ENCODE data around the gene UGT2A1. TPM values are rescaled to one million over a fixed set of nuclear protein-coding genes. Genes with fewer than 3 reads are reported as not detected.

UGT2A1 gene
- total RNA-seq, 1 experiment from 2014 or later = not detected

GRCh38 chr4:69576251-69576877 is 76.7 kb downstream of the UGT2A1 start:
- H3K36me3 ChIP-seq (ENCODE audit: control insufficient read depth in 1 of 2, insufficient read depth in 2 of 2, low read length in 2 of 2) = no peaks in the 10 kb centered on the region

More at GRCh38 chr4:69576251-69576877, 76.7 kb downstream of the UGT2A1 start:
- H3K4me3 ChIP-seq (replicated peaks in 1 of 2; ENCODE audit: low read depth in 1 of 2, low read length in 2 of 2) = no peak overlapping the region
- no peaks in the 10 kb centered on the region for H3K27me3 ChIP-seq (ENCODE audit: insufficient read depth, low read length)
- no peak overlapping the region for H3K9ac ChIP-seq (ENCODE audit: low read length)
- intact Hi-C loops (cut with micrococcal nuclease) = no loop called here
- ChIA-PET RAD21 (ENCODE audit: low non-redundant PET in 1 of 2, low total read pairs in 2 of 2, uncharacterized antibody in 2 of 2, unreplicated experiment in 2 of 2) (no interaction called here), POLR2A (no interaction called here), CTCF (no interaction called here)
- no peak for TF ChIP-seq POLR2AphosphoS5 (IDR thresholded peaks at IDR 0.05; ENCODE audit: low read depth, low read length)
- TF ChIP-seq FOSL1 (IDR thresholded peaks at IDR 0.05; ENCODE audit: low read depth) = no peak
- no peak for TF ChIP-seq SP1 (IDR thresholded peaks at IDR 0.05; ENCODE audit: low read depth)
- no peak for TF ChIP-seq TCF7L2 (IDR thresholded peaks at IDR 0.05; ENCODE audit: borderline replicate concordance, extremely low read depth, insufficient read depth, insufficient read length)
- TF ChIP-seq MAX (IDR thresholded peaks at IDR 0.05) = no peak
- no peak for TF ChIP-seq SIN3A (IDR thresholded peaks at IDR 0.05; ENCODE audit: low read depth)
- TF ChIP-seq EZH2phosphoT487 (IDR thresholded peaks at IDR 0.05; ENCODE audit: borderline replicate concordance) = no peak
- TF ChIP-seq RAD21 (IDR thresholded peaks at IDR 0.05; ENCODE audit: low read depth) = no peak
- TF ChIP-seq YY1 (IDR thresholded peaks at IDR 0.05; ENCODE audit: extremely low read depth, insufficient replicate concordance, low read depth, low read length) = no peak
- no peak for TF ChIP-seq ELF1 (IDR thresholded peaks at IDR 0.05; ENCODE audit: borderline replicate concordance, low read depth)
- no peak for TF ChIP-seq POLR2A (IDR thresholded peaks at IDR 0.05; ENCODE audit: borderline replicate concordance, extremely low read depth, insufficient read depth, insufficient read length)
- no peak for TF ChIP-seq EZH2 (IDR thresholded peaks at IDR 0.05)
- no peak for TF ChIP-seq EGR1 (IDR thresholded peaks at IDR 0.05; ENCODE audit: low read depth)
- no peak for TF ChIP-seq ZFX (IDR thresholded peaks at IDR 0.05)
- no peak for TF ChIP-seq ATF3 (IDR thresholded peaks at IDR 0.05)
- no peak for TF ChIP-seq CTCF (IDR thresholded peaks at IDR 0.05 in 2 of 3, conservative IDR thresholded peaks at IDR 0.05 in 1 of 3; ENCODE audit: borderline replicate concordance in 1 of 3, insufficient read depth in 1 of 3, low read depth in 2 of 3, low read length in 2 of 3)
- no peak for TF ChIP-seq SRF (IDR thresholded peaks at IDR 0.05; ENCODE audit: low read depth)
- TF ChIP-seq CBX3 (IDR thresholded peaks at IDR 0.05; ENCODE audit: low read depth) = no peak
- TF ChIP-seq ZBTB33 (IDR thresholded peaks at IDR 0.05; ENCODE audit: extremely low read depth, insufficient replicate concordance, low read length) = no peak
- TF ChIP-seq JUND (IDR thresholded peaks at IDR 0.05) = no peak
- no peak overlapping the region for H3K27ac ChIP-seq (ENCODE audit: low read depth, low read length)
- no peaks in the 10 kb centered on the region for H3K9me2 ChIP-seq (ENCODE audit: insufficient read depth)
- no peaks in the 10 kb centered on the region for H4K20me1 ChIP-seq (ENCODE audit: insufficient read depth)
- H2AFZ ChIP-seq (ENCODE audit: low read depth, low read length, poor library complexity, severe bottlenecking) = no peak overlapping the region
- no peaks in the 10 kb centered on the region for H3K4me1 ChIP-seq (ENCODE audit: control insufficient read depth in 1 of 2, insufficient read depth in 2 of 2, low read length in 2 of 2)
- H3K4me2 ChIP-seq (ENCODE audit: low read length) = no peak overlapping the region
- H3K9me3 ChIP-seq (ENCODE audit: control insufficient read depth in 1 of 2, insufficient read depth in 1 of 2, low read depth in 1 of 2, low read length in 2 of 2) = no peaks in the 10 kb centered on the region
- DNase-seq (ENCODE audit: low read depth, low spot score) = no peak
- no TSS peak for BruUV-seq (replicated peaks)
- no peaks in the 10 kb centered on the region for H3K79me2 ChIP-seq (ENCODE audit: insufficient read depth, low read length)
- ATAC-seq = no peak

Data from HCT116 (cell line).